A549 treated with AZD9567 at 1 μM for 4 hours (cell line): Measurements from ENCODE around the gene MAP3K13. TPM values are rescaled to one million over a fixed set of nuclear protein-coding genes. Genes with fewer than 3 reads are reported as not detected.

Experiments used
- total RNA-seq: library from RNA; stranded (reverse); fragments of 200-300 nt; extraction: Qiagen RNA extraction; gene quantifications from 5 replicates; pipeline ENCODE4 v1.2.3, GENCODE V29; 2022; ENCODE audit not compliant: insufficient read depth

The MAP3K13 gene
- 11.5 to 17.6 TPM (median 11.9 TPM) in 5 replicates for total RNA-seq

GRCh38 chr3:185362850-185363661, at the start of gene MAP3K13:
TSS of gene MAP3K13 (plus strand) at chr3:185363136. CDS start at chr3:185428582, 65,446 bp downstream.

GRCh38 chr3:185498503-185499396, 135.8 kb downstream of the MAP3K13 start, which contains the start of gene TMEM41A:
TSS of gene TMEM41A (minus strand) at chr3:185499035. CDS start at chr3:185498961, 74 bp downstream.

Other genes starting within 250 kb of the MAP3K13 start
- 0.01 to 0.05 TPM (median 0.02 TPM) in 4 of 5 replicates, not detected in the other for gene C3orf70, start 210.1 kb upstream of the MAP3K13 start, total RNA-seq
- 2.4 to 3.9 TPM (median 3.3 TPM) in 5 replicates for gene EHHADH, start 109.1 kb upstream of the MAP3K13 start, total RNA-seq
- 22.5 to 24.4 TPM (median 23.3 TPM) in 5 replicates for gene TMEM41A, start 135.9 kb downstream of the MAP3K13 start, total RNA-seq
- 4.0 to 6.8 TPM (median 4.7 TPM) in 5 replicates for gene LIPH, start 189.5 kb downstream of the MAP3K13 start, total RNA-seq
- 18.5 to 23.3 TPM (median 20.2 TPM) in 5 replicates for gene SENP2, start 223.2 kb downstream of the MAP3K13 start, total RNA-seq